CD14-positive monocyte (primary cell): ENCODE measurements around the gene UGDH. TPM values are rescaled to one million over a fixed set of nuclear protein-coding genes. Genes with fewer than 3 reads are reported as not detected.
"Not testable (repeated sequence)": the region's sequence is repeated elsewhere in the genome, so short reads cannot be mapped to it uniquely, and the experiment has no call there.

ENCODE experiments used
- DNase-seq, 3 donors: peaks; one replicate each; pipeline ENCODE4 v3.0.0-alpha.2; 2011 to 2022
- H2AFZ ChIP-seq: 2 replicates; pipeline ENCODE4 v1.6.0; 2012; ENCODE audit warnings: mild to moderate bottlenecking, low read depth, low read length, inconsistent platforms; ENCODE audit not compliant: insufficient read depth, poor library complexity, severe bottlenecking
- H3K27ac ChIP-seq, 2 donors: 1 replicate in 1 of 2; 2 replicates in 1 of 2; pipeline ENCODE4 v1.5.1; 2012 to 2013; ENCODE audit warnings: low read length in 2 of 2, control low read depth in 1 of 2, inconsistent platforms in 1 of 2, low read depth in 1 of 2, mild to moderate bottlenecking in 1 of 2
- H3K27me3 ChIP-seq, 2 donors: one replicate each; pipeline versions ENCODE4 v1.6.0 to v1.6.1; 2011 to 2013; ENCODE audit warnings: low read length in 2 of 2; ENCODE audit not compliant: control insufficient read depth in 2 of 2, insufficient read depth in 2 of 2
- H3K36me3 ChIP-seq, 2 donors: replicated peaks in 1 of 2; 1 replicate in 1 of 2; 2 replicates in 1 of 2; pipeline versions ENCODE4 v1.5.1 to v1.6.1; 2012 to 2013; ENCODE audit warnings: low read length in 2 of 2, control low read depth in 1 of 2, inconsistent platforms in 1 of 2, mild to moderate bottlenecking in 1 of 2; ENCODE audit not compliant: insufficient read depth in 2 of 2, control insufficient read depth in 1 of 2
- H3K4me1 ChIP-seq, 2 donors: 1 replicate in 1 of 2; 2 replicates in 1 of 2; pipeline versions ENCODE4 v1.5.1 to v1.6.1; 2012 to 2013; ENCODE audit warnings: low read length in 2 of 2, control low read depth in 1 of 2, inconsistent platforms in 1 of 2, mild to moderate bottlenecking in 1 of 2, moderate library complexity in 1 of 2; ENCODE audit not compliant: insufficient read depth in 2 of 2, control insufficient read depth in 1 of 2
- H3K4me2 ChIP-seq: replicated peaks from 2 replicates; pipeline ENCODE3; 2012; ENCODE audit warnings: low read length, moderate library complexity, mild to moderate bottlenecking; ENCODE audit not compliant: poor library complexity, severe bottlenecking; ENCODE audit errors: extremely low read depth
- H3K4me3 ChIP-seq, 3 experiments: fragments of 200-600 bp in 1 of 3; sonication (generic) in 1 of 3; replicated peaks in 1 of 3; 1 replicate in 2 of 3; 2 replicates in 1 of 3; pipeline ENCODE4 v1.5.1; 2011 to 2013; ENCODE audit warnings: low read length in 3 of 3, mild to moderate bottlenecking in 3 of 3, control low read depth in 2 of 3, low read depth in 2 of 3, inconsistent platforms in 1 of 3, moderate library complexity in 1 of 3
- H3K79me2 ChIP-seq: 2 replicates; pipeline ENCODE4 v1.6.0; 2012; ENCODE audit warnings: mild to moderate bottlenecking, control low read depth, inconsistent platforms, low read length, moderate library complexity; ENCODE audit not compliant: insufficient read depth
- H3K9ac ChIP-seq: 2 replicates; pipeline ENCODE4 v1.6.0; 2017; ENCODE audit warnings: low read length, mild to moderate bottlenecking; ENCODE audit not compliant: insufficient read depth, poor library complexity, severe bottlenecking
- H3K9me3 ChIP-seq, 2 donors: replicated peaks in 1 of 2; 1 replicate in 1 of 2; 2 replicates in 1 of 2; pipeline versions ENCODE4 v1.5.1 to v1.6.1; 2012 to 2013; ENCODE audit warnings: low read length in 2 of 2, control low read depth in 1 of 2; ENCODE audit not compliant: control insufficient read depth in 1 of 2, insufficient read depth in 1 of 2
- H4K20me1 ChIP-seq: 2 replicates; pipeline ENCODE4 v1.6.0; 2012; ENCODE audit warnings: mild to moderate bottlenecking, low read length, control low read depth, moderate library complexity; ENCODE audit not compliant: insufficient read depth
- H3K27ac Mint-ChIP-seq, 7 donors: one replicate each; pipeline ENCODE4 v1.8.0; 2020; ENCODE audit warnings: mild to moderate bottlenecking in 7 of 7, mixed read lengths in 7 of 7, moderate library complexity in 6 of 7, inconsistent platforms in 2 of 7
- H3K27me3 Mint-ChIP-seq, 3 donors: one replicate each; pipeline ENCODE4 v1.8.0; 2021 to 2022; ENCODE audit warnings: low read depth in 3 of 3, mild to moderate bottlenecking in 3 of 3, mixed read lengths in 3 of 3, moderate library complexity in 3 of 3, inconsistent platforms in 1 of 3
- H3K36me3 Mint-ChIP-seq, 2 donors: one replicate each; pipeline ENCODE4 v1.8.0; 2020; ENCODE audit warnings: mixed read lengths in 2 of 2, inconsistent platforms in 1 of 2, mild to moderate bottlenecking in 1 of 2
- H3K4me1 Mint-ChIP-seq: one replicate; pipeline ENCODE4 v1.8.0; 2020; ENCODE audit warnings: mild to moderate bottlenecking, mixed read lengths
- H3K4me3 Mint-ChIP-seq, 2 donors: one replicate each; pipeline ENCODE4 v1.8.0; 2020; ENCODE audit warnings: mild to moderate bottlenecking in 2 of 2, mixed read lengths in 2 of 2, moderate library complexity in 1 of 2
- H3K9me3 Mint-ChIP-seq, 7 donors: one replicate each; pipeline ENCODE4 v1.8.0; 2020 to 2022; ENCODE audit warnings: mixed read lengths in 7 of 7, mild to moderate bottlenecking in 6 of 7, moderate library complexity in 6 of 7, inconsistent platforms in 2 of 7
- CTCF ChIP-seq: fragments of 200-600 bp; IDR thresholded peaks from one replicate; pipeline ENCODE4 v1.8.0; 2022; ENCODE audit warnings: antibody characterized with exemption, mild to moderate bottlenecking
- WGBS: methylation state at CpG from one replicate; pipeline ENCODE4 v1.1.5; 2013; ENCODE audit warnings: missing lambda C conversion rate; ENCODE audit not compliant: insufficient coverage; 5-methylcytosine and 5-hydroxymethylcytosine counted together
- intact Hi-C, 2 donors: fragments of 100-400 bp; cut with micrococcal nuclease; formaldehyde crosslinking; loops; one replicate each; pipeline versions ENCODE4 v1.15.0 to v1.15.1; 2023
- polyA plus RNA-seq, 3 donors: library from polyadenylated mRNA; depleted of rRNA in 1 of 3; unstranded in 2 of 3; stranded (reverse) in 1 of 3; fragments of 300-500 nt in 2 of 3; fragments of >200 nt in 1 of 3; fragmentation: Illumina TruSeq in 2 of 3; gene quantifications; 1 replicate in 2 of 3; 2 replicates in 1 of 3; pipeline ENCODE4 v1.2.3, GENCODE V29; 2012 to 2021

Gene UGDH
- polyA plus RNA-seq, 3 donors, result 4.6 to 19.7 (median 16.7) TPM

DNA sequence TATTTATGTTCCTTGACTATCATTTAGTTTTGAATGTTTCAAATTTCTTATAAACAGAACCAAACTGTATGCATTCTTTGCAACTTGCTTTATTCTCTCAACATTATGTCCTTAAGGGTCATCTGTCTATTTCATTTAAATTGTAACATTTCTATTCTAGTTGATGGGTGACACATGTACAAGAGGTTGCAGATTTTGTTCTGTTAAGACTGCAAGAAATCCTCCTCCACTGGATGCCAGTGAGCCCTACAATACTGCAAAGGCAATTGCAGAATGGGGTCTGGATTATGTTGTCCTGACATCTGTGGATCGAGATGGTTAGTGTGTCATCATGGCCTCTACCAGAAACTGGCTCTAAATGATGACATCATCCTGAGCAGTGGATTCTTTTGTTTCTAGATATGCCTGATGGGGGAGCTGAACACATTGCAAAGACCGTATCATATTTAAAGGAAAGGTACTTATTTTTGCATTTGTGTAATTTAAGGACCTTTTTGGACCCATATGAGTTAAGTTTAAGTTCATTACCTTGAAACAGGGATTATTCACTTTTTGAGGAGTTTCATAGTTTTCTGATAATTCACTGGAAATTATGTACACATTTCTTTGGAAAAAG, 62.2 kb downstream of the UGDH start:
- H3K4me1 ChIP-seq, result peaks cover 6 to 10% of the 10 kb centered on the region in 2 donors
- WGBS, result 0% methylated on average over 1 of the region's 2 CpGs
- no peaks in the 10 kb centered on the region for H3K27me3 ChIP-seq
- no peaks in the 10 kb centered on the region for H4K20me1 ChIP-seq
- Mint-ChIP-seq H3K27ac (no peak overlapping the region), H3K4me3 (no peak overlapping the region), H3K9me3 (no peaks in the 10 kb centered on the region), H3K27me3 (no peaks in the 10 kb centered on the region), H3K4me1 (peaks cover 6% of the 10 kb centered on the region), H3K36me3 (peaks cover 26 to 46% of the 10 kb centered on the region in 2 donors)
- H3K27ac ChIP-seq, result no peak overlapping the region
- H3K79me2 ChIP-seq, result peaks cover 8% of the 10 kb centered on the region
- no peak for DNase-seq
- no peak overlapping the region for H3K4me2 ChIP-seq
- H3K9ac ChIP-seq, result no peak overlapping the region
- no peak for TF ChIP-seq CTCF
- no peak overlapping the region for H2AFZ ChIP-seq
- H3K9me3 ChIP-seq, result no peaks in the 10 kb centered on the region
- peaks cover 24 to 50% of the 10 kb centered on the region in 2 donors for H3K36me3 ChIP-seq
- intact Hi-C loops, result loop anchor here in 1 of 2 donors (10.0 kb wide), 1 partner anchor 60 kb away; the partner anchor contains the start of gene UGDH
- H3K4me3 ChIP-seq, result no peak overlapping the region

- peak within 1 kb of the TSS; percentile 84 to 99 (median 92) for H3K4me3 ChIP-seq
- TF ChIP-seq CTCF, result no peak
- Mint-ChIP-seq H3K9me3 (no peaks in the 10 kb centered on the region), H3K4me3 (peak within 1 kb of the TSS; percentile 94 to 97), H3K36me3 (peaks cover 49 to 58% of the 10 kb centered on the region in 2 donors), H3K27ac (peak within 1 kb of the TSS; percentile 99 to 100 (median 100)), H3K27me3 (no peaks in the 10 kb centered on the region), H3K4me1 (peaks cover 27% of the 10 kb centered on the region)
- peak within 1 kb of the TSS; percentile 96 for H2AFZ ChIP-seq
- peak within 1 kb of the TSS; percentile 97 for H3K4me2 ChIP-seq
- intact Hi-C loops, result loop anchor here (2.0 to 10.0 kb wide), 7 partner anchors 69 to 519 kb away; partner anchors contain the start of genes PDS5A (in 2 of the 2), RFC1 (in 1 of the 2), SMIM14 (in 1 of the 2) and UBE2K (in 1 of the 2)
- peak within 1 kb of the TSS; percentile 99 to 100 for H3K27ac ChIP-seq
- under 1% methylated on average over 40 of the region's 55 CpGs for WGBS
- peaks cover 28% of the 10 kb centered on the region for H4K20me1 ChIP-seq
- H3K9me3 ChIP-seq, result no peaks in the 10 kb centered on the region
- peak; percentile 99 for DNase-seq
- H3K4me1 ChIP-seq, result peaks cover 15 to 24% of the 10 kb centered on the region in 2 donors
- H3K36me3 ChIP-seq, result peaks cover 43 to 54% of the 10 kb centered on the region in 2 donors
- H3K9ac ChIP-seq, result peak within 1 kb of the TSS; percentile 99
- H3K79me2 ChIP-seq, result peaks cover 45% of the 10 kb centered on the region
- no peaks in the 10 kb centered on the region for H3K27me3 ChIP-seq
These were observed 68.5 kb downstream of the UGDH start, which contains the start of the genes LIAS and RPL9 for GRCh38 chr4:39458505-39459300. Gene LIAS, plus strand, starts transcription at chr4:39459056. Its CDS starts 62 bp downstream, at chr4:39459118. Gene RPL9, minus strand, starts transcription at chr4:39458922. Its CDS starts 483 bp downstream, at chr4:39458439.

- peaks cover 45% of the 10 kb centered on the region for H3K79me2 ChIP-seq
- H3K4me1 Mint-ChIP-seq, result peaks cover 27% of the 10 kb centered on the region
These were observed 69.1 kb downstream of the UGDH start for GRCh38 chr4:39458161-39458504.

More at GRCh38 chr4:39458161-39458504, 69.1 kb downstream of the UGDH start:
- peak overlapping the region; percentile 84 to 99 (median 92) for H3K4me3 ChIP-seq
- H3K27me3 Mint-ChIP-seq, DNase-seq, H3K9me3 ChIP-seq, H3K27me3 ChIP-seq, H3K9me3 Mint-ChIP-seq: not testable (repeated sequence)
- peak overlapping the region; percentile 97 for H3K4me2 ChIP-seq
- H3K27ac Mint-ChIP-seq, result peak overlapping the region; percentile 99 to 100 (median 100)
- peaks cover 49 to 59% of the 10 kb centered on the region in 2 donors for H3K36me3 Mint-ChIP-seq
- H3K9ac ChIP-seq, result peak overlapping the region; percentile 99
- peaks cover 45 to 54% of the 10 kb centered on the region in 2 donors for H3K36me3 ChIP-seq
- intact Hi-C loops, result loop anchor here (2.0 to 10.0 kb wide), 7 partner anchors 69 to 519 kb away; partner anchors contain the start of genes PDS5A (in 2 of the 2), RFC1 (in 1 of the 2), SMIM14 (in 1 of the 2) and UBE2K (in 1 of the 2)
- H3K4me3 Mint-ChIP-seq, result peak overlapping the region; percentile 94 to 97
- peak overlapping the region; percentile 96 for H2AFZ ChIP-seq
- H3K27ac ChIP-seq, result peak overlapping the region; percentile 99 to 100
- peaks cover 15 to 24% of the 10 kb centered on the region in 2 donors for H3K4me1 ChIP-seq
- peaks cover 33% of the 10 kb centered on the region for H4K20me1 ChIP-seq
- WGBS, result 0% methylated on average over 10 of the region's 13 CpGs
